Activated CD4-positive, CD25-positive, alpha-beta regulatory T cell treated with anti-CD3 and anti-CD28 coated beads, Interleukin-2, amount 50 U/mL, for 16 hours (primary cell): ENCODE measurements around the gene PLEKHA1.

Experiments
- DNase-seq: peaks from one replicate; pipeline ENCODE4 v3.0.0-alpha.2; 2020; ENCODE audit warnings: low read depth, low spot score

PLEKHA1 gene

DNA sequence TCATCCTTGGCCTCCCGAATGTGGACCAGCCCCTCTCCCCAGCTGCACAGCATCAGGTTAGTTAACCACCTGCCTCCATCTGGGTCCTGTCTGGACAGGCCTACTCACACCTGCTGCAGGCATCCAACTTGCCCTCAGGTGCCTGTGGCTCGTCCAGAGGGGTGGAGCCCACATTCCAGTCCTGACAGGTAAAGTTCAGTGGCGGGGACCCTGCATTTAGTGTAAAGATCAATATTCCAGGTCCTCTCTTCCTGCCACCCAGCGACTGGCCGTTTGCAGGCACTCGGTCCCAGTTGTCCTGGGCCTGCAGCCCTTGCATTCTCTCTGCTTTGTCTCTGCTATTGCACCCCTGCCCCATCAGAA is 101.8 kb downstream of the PLEKHA1 start:
- DNase-seq = no peak

DNA sequence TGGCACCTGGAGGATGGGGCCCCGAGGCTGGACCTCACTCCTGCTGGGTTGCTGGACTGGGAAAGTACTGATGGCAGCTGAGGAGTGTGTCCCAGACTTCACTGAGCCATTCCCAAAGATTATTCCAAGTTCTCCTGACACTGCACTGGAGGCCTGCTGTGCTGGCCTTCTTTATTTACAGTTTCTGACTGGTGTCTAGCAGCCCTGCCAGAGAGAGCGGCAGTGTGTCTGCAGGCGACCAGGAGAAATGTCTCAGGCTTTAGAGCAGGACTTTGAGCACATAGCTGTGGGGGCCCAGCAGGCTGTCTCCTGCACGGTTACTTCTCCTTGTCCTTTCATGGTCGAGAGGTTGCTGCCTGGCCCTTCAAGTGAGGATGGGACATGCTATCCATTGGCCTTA is 102.9 kb downstream of the PLEKHA1 start:
- no peak for DNase-seq

DNA sequence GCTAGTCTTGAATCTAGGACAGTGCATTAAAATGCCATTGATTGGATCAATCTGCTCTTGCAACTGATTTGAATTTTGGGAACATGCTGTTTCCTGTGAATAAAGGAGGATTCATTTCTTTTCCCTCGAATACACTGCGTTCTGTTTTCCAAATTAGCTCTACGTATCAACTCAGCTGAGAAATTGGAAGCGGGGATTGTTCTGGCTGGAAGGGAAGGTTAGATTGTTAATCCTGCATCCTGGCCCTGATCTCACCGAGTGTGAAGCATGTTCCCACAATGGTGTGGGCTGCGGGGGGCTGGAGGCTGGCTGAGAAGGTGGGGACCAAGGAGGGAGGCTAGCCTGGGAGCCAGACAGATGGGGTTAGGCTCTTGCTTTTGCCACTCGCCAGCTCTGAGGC is 104.5 kb downstream of the PLEKHA1 start:
- DNase-seq = no peak

DNA sequence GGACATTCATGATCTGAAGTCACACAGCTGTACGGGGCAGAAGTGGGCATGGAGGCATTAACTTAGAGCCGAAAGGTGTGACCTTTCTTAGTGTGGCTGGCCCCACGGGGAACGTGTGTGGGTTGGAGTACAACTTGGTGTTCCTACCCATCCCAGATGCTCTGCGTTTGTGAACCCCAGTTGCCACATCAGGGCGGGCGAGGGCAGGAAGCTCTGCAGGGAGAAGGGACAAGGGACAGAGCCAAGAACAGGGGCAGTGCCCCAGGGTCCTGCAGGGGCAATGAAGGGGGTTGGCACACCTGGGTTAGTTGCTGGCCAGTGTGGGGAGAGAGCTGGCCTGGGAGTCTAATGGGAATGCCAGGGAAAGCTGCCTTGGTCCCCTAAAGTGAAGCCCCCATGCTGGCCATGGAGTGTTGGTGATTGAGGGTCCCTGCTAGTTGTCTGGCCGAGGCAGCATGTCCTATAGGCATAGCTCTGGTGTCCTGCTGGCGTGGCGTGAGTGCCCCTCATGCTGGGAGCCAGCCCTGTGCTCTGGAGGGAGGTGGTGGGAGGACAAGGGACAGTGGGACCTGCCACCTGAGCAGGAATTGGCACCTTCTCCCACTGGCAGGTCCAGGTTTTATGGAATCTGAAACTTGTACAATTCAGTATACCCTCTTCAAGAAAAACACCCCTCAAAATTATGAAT is 105.8 kb downstream of the PLEKHA1 start:
- no peak for DNase-seq

DNA sequence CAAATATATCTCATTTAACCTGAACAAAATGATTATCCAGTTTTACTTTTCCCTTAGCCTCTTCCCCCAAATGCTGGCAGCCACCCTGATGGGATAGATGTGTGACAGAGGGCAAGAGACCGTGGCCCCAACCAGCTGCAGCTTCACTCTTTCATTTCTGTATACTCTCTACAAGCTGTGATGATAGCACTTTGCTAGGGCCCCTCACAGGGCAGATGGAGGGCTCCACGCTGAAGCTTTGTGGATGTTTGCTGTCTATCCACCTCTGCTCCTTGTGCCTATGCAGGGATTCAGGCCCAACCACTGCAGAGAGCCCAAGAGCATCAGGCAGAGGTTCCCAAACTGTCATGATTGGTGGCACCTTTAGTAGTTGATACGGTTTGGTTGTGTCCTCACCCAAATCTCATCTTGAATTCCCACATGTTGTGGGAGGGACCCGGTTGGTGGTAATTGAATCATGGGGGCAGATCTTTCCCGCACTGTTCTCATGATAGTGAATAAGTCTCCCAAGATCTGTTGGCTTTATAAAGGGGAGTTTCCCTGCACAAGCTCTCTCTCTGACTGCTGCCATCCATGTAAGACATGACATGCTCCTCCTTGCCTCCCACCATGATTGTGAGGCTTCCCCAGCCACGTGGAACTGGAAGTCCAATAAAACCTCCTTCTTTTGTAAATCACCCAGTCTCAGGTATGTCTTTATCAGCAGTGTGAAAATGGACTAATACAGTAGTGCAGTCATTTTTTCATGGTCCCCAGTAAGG is 107.0 kb downstream of the PLEKHA1 start:
- no peak for DNase-seq
